Ishikawa (cell line): ENCODE measurements around the gene PRDM8.

Experiments used
- CEBPB ChIP-seq: IDR thresholded peaks from 2 replicates; pipeline ENCODE4 v1.6.1; 2012
- CREB1 ChIP-seq: IDR thresholded peaks from 2 replicates; pipeline ENCODE4 v1.6.1; 2012; ENCODE audit warnings: low read depth
- EGR1 ChIP-seq: IDR thresholded peaks from 2 replicates; pipeline ENCODE4 v1.6.1; 2012
- EP300 ChIP-seq: IDR thresholded peaks from 2 replicates; pipeline ENCODE4 v1.6.1; 2012; ENCODE audit warnings: borderline replicate concordance
- FOXM1 ChIP-seq: IDR thresholded peaks from 2 replicates; pipeline ENCODE4 v1.6.1; 2012; ENCODE audit warnings: low read depth, borderline replicate concordance
- NFIC ChIP-seq: IDR thresholded peaks from 2 replicates; pipeline ENCODE4 v1.6.1; 2012
- RAD21 ChIP-seq: IDR thresholded peaks from 2 replicates; pipeline ENCODE4 v1.6.1; 2012; ENCODE audit warnings: low read depth
- TAF1 ChIP-seq: IDR thresholded peaks from 2 replicates; pipeline ENCODE4 v1.6.1; 2012; ENCODE audit warnings: low read depth, mild to moderate bottlenecking
- TCF12 ChIP-seq: IDR thresholded peaks from 2 replicates; pipeline ENCODE4 v1.6.1; 2012; ENCODE audit warnings: low read depth
- TEAD4 ChIP-seq: IDR thresholded peaks from 2 replicates; pipeline ENCODE4 v1.6.1; 2012
- YY1 ChIP-seq: IDR thresholded peaks from 2 replicates; pipeline ENCODE4 v1.6.1; 2012; ENCODE audit warnings: low read depth
- ZBTB7A ChIP-seq: IDR thresholded peaks from 2 replicates; pipeline ENCODE4 v1.6.1; 2012; ENCODE audit warnings: low read depth
- TF ChIP-seq, protein P1 (sequence below): IDR thresholded peaks from 2 replicates; pipeline ENCODE4 v1.6.1; 2012
- TF ChIP-seq, protein P2 (sequence below): IDR thresholded peaks from 2 replicates; pipeline ENCODE4 v1.6.1; 2012; ENCODE audit warnings: low read depth, mild to moderate bottlenecking
- TF ChIP-seq, protein P3 (sequence below): IDR thresholded peaks from 2 replicates; pipeline ENCODE4 v1.6.1; 2012

Gene PRDM8

DNA sequence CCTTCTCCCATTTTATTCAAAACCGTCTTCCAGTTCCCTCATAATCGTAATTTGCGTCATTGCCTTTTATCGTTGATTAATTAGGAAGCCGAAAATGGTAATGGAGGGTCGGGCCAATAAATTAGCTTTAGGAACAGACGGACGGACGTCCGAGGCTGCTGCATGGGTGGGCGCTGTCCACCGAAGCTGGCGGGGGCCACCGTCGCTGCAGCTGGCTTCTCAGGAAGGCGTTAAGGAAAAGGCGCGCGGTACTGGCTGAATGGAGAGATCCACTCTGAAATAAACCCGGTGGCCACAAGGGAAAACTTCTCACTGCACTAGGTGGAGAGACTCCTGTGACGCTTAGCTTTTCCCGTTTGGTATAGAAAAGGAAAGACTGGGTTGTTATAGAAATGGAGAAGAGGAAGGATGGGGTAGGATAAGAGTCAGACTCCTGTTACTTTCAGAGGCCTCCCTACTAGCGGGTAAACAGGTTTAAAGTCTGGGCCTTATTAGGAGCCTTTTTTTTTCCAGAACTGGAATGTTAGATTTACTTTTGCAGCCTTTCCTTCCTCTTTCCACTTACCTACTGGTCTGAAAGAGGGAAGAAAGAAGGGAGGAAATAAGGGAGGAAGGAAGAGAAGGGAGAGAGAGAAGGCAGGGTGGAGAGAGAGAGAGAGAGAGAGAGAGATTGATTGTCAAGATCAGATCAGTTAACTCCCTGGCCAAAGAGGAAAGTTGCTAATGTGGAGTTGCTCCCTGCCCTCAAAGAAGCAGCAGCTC is 11.3 kb upstream of the PRDM8 start:
- TF ChIP-seq ZBTB7A (no peak), CREB1 (no peak), EGR1 (no peak), CEBPB (no peak), RAD21 (no peak), FOXM1 (no peak), EP300 (no peak), NFIC (no peak), TEAD4 (no peak)

- no peak for TF ChIP-seq NFIC
- no peak for TF ChIP-seq FOXM1
- TF ChIP-seq CEBPB: no peak
- TF ChIP-seq, protein P1, sequence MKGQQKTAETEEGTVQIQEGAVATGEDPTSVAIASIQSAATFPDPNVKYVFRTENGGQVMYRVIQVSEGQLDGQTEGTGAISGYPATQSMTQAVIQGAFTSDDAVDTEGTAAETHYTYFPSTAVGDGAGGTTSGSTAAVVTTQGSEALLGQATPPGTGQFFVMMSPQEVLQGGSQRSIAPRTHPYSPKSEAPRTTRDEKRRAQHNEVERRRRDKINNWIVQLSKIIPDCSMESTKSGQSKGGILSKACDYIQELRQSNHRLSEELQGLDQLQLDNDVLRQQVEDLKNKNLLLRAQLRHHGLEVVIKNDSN: no peak
- TF ChIP-seq EGR1: no peak
- TF ChIP-seq TEAD4: no peak
- no peak for TF ChIP-seq TAF1
- TF ChIP-seq, protein P2, sequence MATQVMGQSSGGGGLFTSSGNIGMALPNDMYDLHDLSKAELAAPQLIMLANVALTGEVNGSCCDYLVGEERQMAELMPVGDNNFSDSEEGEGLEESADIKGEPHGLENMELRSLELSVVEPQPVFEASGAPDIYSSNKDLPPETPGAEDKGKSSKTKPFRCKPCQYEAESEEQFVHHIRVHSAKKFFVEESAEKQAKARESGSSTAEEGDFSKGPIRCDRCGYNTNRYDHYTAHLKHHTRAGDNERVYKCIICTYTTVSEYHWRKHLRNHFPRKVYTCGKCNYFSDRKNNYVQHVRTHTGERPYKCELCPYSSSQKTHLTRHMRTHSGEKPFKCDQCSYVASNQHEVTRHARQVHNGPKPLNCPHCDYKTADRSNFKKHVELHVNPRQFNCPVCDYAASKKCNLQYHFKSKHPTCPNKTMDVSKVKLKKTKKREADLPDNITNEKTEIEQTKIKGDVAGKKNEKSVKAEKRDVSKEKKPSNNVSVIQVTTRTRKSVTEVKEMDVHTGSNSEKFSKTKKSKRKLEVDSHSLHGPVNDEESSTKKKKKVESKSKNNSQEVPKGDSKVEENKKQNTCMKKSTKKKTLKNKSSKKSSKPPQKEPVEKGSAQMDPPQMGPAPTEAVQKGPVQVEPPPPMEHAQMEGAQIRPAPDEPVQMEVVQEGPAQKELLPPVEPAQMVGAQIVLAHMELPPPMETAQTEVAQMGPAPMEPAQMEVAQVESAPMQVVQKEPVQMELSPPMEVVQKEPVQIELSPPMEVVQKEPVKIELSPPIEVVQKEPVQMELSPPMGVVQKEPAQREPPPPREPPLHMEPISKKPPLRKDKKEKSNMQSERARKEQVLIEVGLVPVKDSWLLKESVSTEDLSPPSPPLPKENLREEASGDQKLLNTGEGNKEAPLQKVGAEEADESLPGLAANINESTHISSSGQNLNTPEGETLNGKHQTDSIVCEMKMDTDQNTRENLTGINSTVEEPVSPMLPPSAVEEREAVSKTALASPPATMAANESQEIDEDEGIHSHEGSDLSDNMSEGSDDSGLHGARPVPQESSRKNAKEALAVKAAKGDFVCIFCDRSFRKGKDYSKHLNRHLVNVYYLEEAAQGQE: no peak
- TF ChIP-seq CREB1: no peak
- TF ChIP-seq YY1: no peak
- TF ChIP-seq EP300: no peak
- no peak for TF ChIP-seq RAD21
- no peak for TF ChIP-seq TCF12
- no peak for TF ChIP-seq ZBTB7A
- TF ChIP-seq, protein P3, sequence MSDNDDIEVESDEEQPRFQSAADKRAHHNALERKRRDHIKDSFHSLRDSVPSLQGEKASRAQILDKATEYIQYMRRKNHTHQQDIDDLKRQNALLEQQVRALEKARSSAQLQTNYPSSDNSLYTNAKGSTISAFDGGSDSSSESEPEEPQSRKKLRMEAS: no peak
These were observed 10.6 kb upstream of the PRDM8 start for GRCh38 chr4:80186676-80187075.

- TF ChIP-seq, protein P1: no peak
- TF ChIP-seq RAD21 (no peak), EGR1 (no peak), TEAD4 (no peak), TAF1 (no peak), YY1 (no peak), FOXM1 (no peak), CEBPB (no peak), EP300 (no peak), TCF12 (no peak), CREB1 (no peak)
- TF ChIP-seq, protein P3: no peak
- TF ChIP-seq, protein P2: no peak
These were observed 9.6 kb upstream of the PRDM8 start for GRCh38 chr4:80187677-80188076.

DNA sequence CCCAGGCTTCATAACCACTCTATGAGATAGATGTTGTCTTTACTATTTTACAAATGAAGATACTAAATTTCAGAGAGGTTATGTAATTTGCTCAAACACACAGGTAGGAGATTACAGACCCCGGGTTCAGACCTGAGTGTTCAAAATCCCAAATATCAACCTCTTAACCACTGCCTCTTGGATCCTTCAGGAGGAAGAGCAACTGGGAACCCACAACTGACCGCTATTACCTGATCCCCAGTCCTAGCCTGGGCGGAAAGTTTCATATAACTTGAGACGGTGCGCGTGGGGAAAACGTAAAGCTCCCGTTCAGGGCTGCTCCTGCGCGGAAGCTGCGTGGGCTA is 8.9 kb upstream of the PRDM8 start:
- TF ChIP-seq RAD21 (no peak), CREB1 (no peak), FOXM1 (no peak), CEBPB (no peak), TAF1 (no peak), ZBTB7A (no peak), TEAD4 (no peak), NFIC (no peak), EP300 (no peak)
- TF ChIP-seq, protein P3: no peak
- TF ChIP-seq, protein P1: no peak
